ENCODE results near the gene TOP1. TPM values are rescaled to one million over a fixed set of nuclear protein-coding genes. Genes with fewer than 3 reads are reported as not detected.
A peak's percentile ranks its signal among the peaks of the same experiment; 100 is the strongest.

Gene TOP1
- polyA plus RNA-seq, 3 donors = 6.9 to 11.5 (median 11.5) TPM

- no peak overlapping the region for H3K4me3 Mint-ChIP-seq
- intact Hi-C loops (cut with micrococcal nuclease) = loop anchor here in 1 of 2 donors (10.0 kb wide), 1 partner anchor 61 kb away; no protein-coding TSS in a partner anchor
Measured at GRCh38 chr20:41055679-41056078, 27.1 kb downstream of the TOP1 start.

GRCh38 chr20:41057999-41058673, 29.5 kb downstream of the TOP1 start:
- H3K27ac Mint-ChIP-seq = peak overlapping the region in 3 of 7 donors; percentile 63 to 74 (median 69)
- Histone ChIP-seq H2AFZ (ENCODE audit: insufficient read depth, low read depth, low read length, poor library complexity, severe bottlenecking) (no peak overlapping the region), H3K4me2 (replicated peaks; ENCODE audit: extremely low read depth, low read length, poor library complexity, severe bottlenecking) (no peak overlapping the region), H3K27me3 (ENCODE audit: control insufficient read depth in 2 of 2, insufficient read depth in 2 of 2, low read length in 2 of 2) (no peaks in the 10 kb centered on the region), H3K4me3 (replicated peaks in 1 of 3; ENCODE audit: low read depth in 2 of 3, low read length in 3 of 3) (no peak overlapping the region), H3K4me1 (ENCODE audit: control insufficient read depth in 1 of 2, insufficient read depth in 2 of 2, low read length in 2 of 2) (peaks cover 0 to 13% of the 10 kb centered on the region in 2 donors), H3K36me3 (replicated peaks in 1 of 2; ENCODE audit: control insufficient read depth in 1 of 2, insufficient read depth in 2 of 2, low read length in 2 of 2) (peaks cover 17 to 22% of the 10 kb centered on the region in 2 donors), H3K79me2 (ENCODE audit: insufficient read depth, low read length) (peaks cover 98% of the 10 kb centered on the region), H3K27ac (ENCODE audit: low read depth in 1 of 2, low read length in 2 of 2) (peak overlapping the region in 1 of 2 donors; percentile 0), H3K9me3 (replicated peaks in 1 of 2; ENCODE audit: control insufficient read depth in 1 of 2, insufficient read depth in 1 of 2, low read length in 2 of 2) (peaks cover 0 to 3% of the 10 kb centered on the region in 2 donors), H3K9ac (ENCODE audit: insufficient read depth, low read length, poor library complexity, severe bottlenecking) (no peak overlapping the region), H4K20me1 (ENCODE audit: insufficient read depth, low read length) (peaks cover 100% of the 10 kb centered on the region)
- H3K9me3 Mint-ChIP-seq = peaks cover 0 to 7% (median 4%) of the 10 kb centered on the region in 7 donors
- H3K4me1 Mint-ChIP-seq = peaks cover 26% of the 10 kb centered on the region
- peak in 1 of 3 donors; percentile 47 for DNase-seq
- intact Hi-C loops (cut with micrococcal nuclease) = loop anchor here (1.0 to 10.0 kb wide), 2 partner anchors 8 to 63 kb away; no protein-coding TSS in a partner anchor
- H3K36me3 Mint-ChIP-seq = peaks cover 36 to 39% of the 10 kb centered on the region in 2 donors
- no peaks in the 10 kb centered on the region for H3K27me3 Mint-ChIP-seq (ENCODE audit: low read depth in 3 of 3)
- H3K4me3 Mint-ChIP-seq = no peak overlapping the region
- WGBS (ENCODE audit: insufficient coverage) = no CpG with 5 or more reads among the region's 3 CpGs
- TF ChIP-seq CTCF (IDR thresholded peaks at IDR 0.05) = no peak

More at GRCh38 chr20:41055679-41056078, 27.1 kb downstream of the TOP1 start:
- Mint-ChIP-seq H3K9me3 (peaks cover 0 to 7% (median 4%) of the 10 kb centered on the region in 7 donors), H3K27ac (peak overlapping the region in 4 of 7 donors; percentile 5 to 40 (median 21)), H3K4me1 (peaks cover 48% of the 10 kb centered on the region), H3K36me3 (peaks cover 21 to 22% of the 10 kb centered on the region in 2 donors), H3K27me3 (ENCODE audit: low read depth in 3 of 3) (no peaks in the 10 kb centered on the region)
- H3K27me3 ChIP-seq (ENCODE audit: control insufficient read depth in 2 of 2, insufficient read depth in 2 of 2, low read length in 2 of 2) = no peaks in the 10 kb centered on the region
- peaks cover 0 to 3% of the 10 kb centered on the region in 2 donors for H3K9me3 ChIP-seq (replicated peaks in 1 of 2; ENCODE audit: control insufficient read depth in 1 of 2, insufficient read depth in 1 of 2, low read length in 2 of 2)
- H3K4me2 ChIP-seq (replicated peaks; ENCODE audit: extremely low read depth, low read length, poor library complexity, severe bottlenecking) = no peak overlapping the region
- H4K20me1 ChIP-seq (ENCODE audit: insufficient read depth, low read length) = peaks cover 100% of the 10 kb centered on the region
- H3K9ac ChIP-seq (ENCODE audit: insufficient read depth, low read length, poor library complexity, severe bottlenecking) = no peak overlapping the region
- H3K4me1 ChIP-seq (ENCODE audit: control insufficient read depth in 1 of 2, insufficient read depth in 2 of 2, low read length in 2 of 2) = peaks cover 17 to 30% of the 10 kb centered on the region in 2 donors
- DNase-seq = no peak
- peak overlapping the region in 1 of 2 donors; percentile 46 for H3K27ac ChIP-seq (ENCODE audit: low read depth in 1 of 2, low read length in 2 of 2)
- peaks cover 98% of the 10 kb centered on the region for H3K79me2 ChIP-seq (ENCODE audit: insufficient read depth, low read length)
- no peak overlapping the region for H2AFZ ChIP-seq (ENCODE audit: insufficient read depth, low read depth, low read length, poor library complexity, severe bottlenecking)
- no CpG with 5 or more reads among the region's 1 CpG for WGBS (ENCODE audit: insufficient coverage)
- no peaks in the 10 kb centered on the region for H3K36me3 ChIP-seq (replicated peaks in 1 of 2; ENCODE audit: control insufficient read depth in 1 of 2, insufficient read depth in 2 of 2, low read length in 2 of 2)
- TF ChIP-seq CTCF (IDR thresholded peaks at IDR 0.05) = no peak
- no peak overlapping the region for H3K4me3 ChIP-seq (replicated peaks in 1 of 3; ENCODE audit: low read depth in 2 of 3, low read length in 3 of 3)

Data from CD14-positive monocyte (primary cell).